Measurements from ENCODE around the gene CLEC11A.

The CLEC11A gene, protein sequence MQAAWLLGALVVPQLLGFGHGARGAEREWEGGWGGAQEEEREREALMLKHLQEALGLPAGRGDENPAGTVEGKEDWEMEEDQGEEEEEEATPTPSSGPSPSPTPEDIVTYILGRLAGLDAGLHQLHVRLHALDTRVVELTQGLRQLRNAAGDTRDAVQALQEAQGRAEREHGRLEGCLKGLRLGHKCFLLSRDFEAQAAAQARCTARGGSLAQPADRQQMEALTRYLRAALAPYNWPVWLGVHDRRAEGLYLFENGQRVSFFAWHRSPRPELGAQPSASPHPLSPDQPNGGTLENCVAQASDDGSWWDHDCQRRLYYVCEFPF

DNA sequence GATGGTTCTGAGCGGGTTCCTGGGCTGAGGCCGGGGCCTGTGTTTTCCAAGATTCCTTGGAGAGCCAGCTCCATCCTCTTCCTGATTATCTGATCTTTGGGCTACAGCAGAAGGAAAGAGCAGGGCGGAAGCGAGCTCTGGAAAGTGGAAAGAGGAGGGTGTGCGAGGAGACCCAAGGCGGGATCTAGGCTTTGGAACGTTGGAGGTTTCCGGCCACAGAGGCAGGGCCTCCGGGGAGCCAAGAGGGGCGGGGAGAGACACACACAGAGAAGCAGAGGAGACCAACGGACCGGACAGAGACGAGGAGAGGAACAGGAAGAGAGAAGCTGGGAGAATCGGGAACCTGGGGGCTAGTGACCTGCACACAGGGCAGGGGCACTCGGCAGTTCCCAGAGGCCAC lies at the start of gene CLEC11A:
Gene CLEC11A (plus strand): TSS at position 296 of the 400 bp plus-strand sequence. CDS start 162 bp downstream, outside the sequence.
- H3K4me3 ChIP-seq: peak within 1 kb of the TSS; percentile 53
- in situ Hi-C loops (cut with MboI; ENCODE audit: low sequenced_read_pairs): no loop called here
- peaks cover 10% of the 10 kb centered on the region for H3K4me1 ChIP-seq
- no peaks in the 10 kb centered on the region for H3K27me3 ChIP-seq (ENCODE audit: low read depth)
- DNase-seq (ENCODE audit: low spot score in 2 of 2): no peak
- H3K36me3 ChIP-seq (replicated peaks): no peaks in the 10 kb centered on the region
- no peaks in the 10 kb centered on the region for H3K9me3 ChIP-seq

DNA sequence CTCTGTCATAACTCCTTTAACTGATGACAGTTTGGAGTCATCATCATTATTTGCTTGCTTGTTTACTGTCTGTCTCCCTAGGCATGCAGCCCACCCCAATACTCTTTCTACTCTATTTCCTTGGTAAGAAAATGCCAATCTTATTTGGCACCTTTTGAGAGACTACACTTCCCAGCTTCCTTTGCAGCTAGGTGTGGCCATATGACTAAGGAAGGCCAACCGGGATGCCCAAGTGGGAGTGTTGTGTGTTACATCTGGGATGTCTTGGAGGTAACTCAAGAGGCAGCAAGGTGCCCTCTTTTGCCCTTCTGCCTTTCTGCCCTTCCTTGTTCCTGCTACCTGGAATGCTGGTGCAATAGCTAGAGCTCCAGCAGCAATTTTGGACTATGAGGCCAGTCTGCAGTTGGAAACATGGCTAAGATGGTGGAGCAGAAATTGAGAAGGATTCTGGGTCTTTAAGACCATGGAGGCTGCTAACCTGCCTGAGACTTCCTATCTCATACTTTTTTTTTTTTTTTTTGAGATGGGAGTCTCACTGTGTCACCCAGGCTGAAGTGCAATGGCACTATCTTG lies 46.5 kb upstream of the CLEC11A start:
- Histone ChIP-seq H3K27me3 (ENCODE audit: low read depth) (peaks cover 27% of the 10 kb centered on the region), H3K36me3 (replicated peaks) (no peaks in the 10 kb centered on the region), H3K9me3 (no peaks in the 10 kb centered on the region), H3K4me3 (no peak overlapping the region), H3K4me1 (no peaks in the 10 kb centered on the region)
- no peak for DNase-seq (ENCODE audit: low spot score in 2 of 2)
- in situ Hi-C loops (cut with MboI; ENCODE audit: low sequenced_read_pairs): no loop called here

GRCh38 chr19:50677636-50678035 lies 45.5 kb upstream of the CLEC11A start:
- in situ Hi-C loops (cut with MboI; ENCODE audit: low sequenced_read_pairs): no loop called here
- Histone ChIP-seq H3K36me3 (replicated peaks) (no peaks in the 10 kb centered on the region), H3K9me3 (no peaks in the 10 kb centered on the region), H3K27me3 (ENCODE audit: low read depth) (peaks cover 20% of the 10 kb centered on the region), H3K4me3 (no peak overlapping the region), H3K4me1 (no peaks in the 10 kb centered on the region)
- DNase-seq (ENCODE audit: low spot score in 2 of 2): no peak

DNA sequence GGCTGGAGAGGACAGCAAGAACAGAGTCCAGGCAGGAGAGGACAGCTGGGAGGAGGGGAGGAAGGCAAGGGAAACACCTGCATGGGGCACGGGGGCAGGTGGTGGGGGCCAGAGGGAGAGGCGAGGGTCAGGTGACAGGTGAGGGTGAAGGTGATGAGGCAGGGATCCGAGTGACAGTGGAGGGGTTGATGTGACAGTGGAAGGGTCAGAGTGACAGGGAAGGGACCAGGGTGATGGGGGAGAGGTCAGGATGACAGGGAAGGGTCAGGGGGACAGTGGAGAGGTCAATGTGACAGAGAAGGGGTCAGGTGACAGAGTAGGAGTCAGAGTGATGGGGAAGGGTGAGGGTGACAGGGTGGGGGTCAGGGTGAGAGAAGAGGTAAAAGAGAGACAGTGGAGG lies 44.8 kb upstream of the CLEC11A start:
- in situ Hi-C loops (cut with MboI; ENCODE audit: low sequenced_read_pairs): no loop called here
- no peak for DNase-seq (ENCODE audit: low spot score in 2 of 2)
- Histone ChIP-seq H3K4me1 (no peaks in the 10 kb centered on the region), H3K36me3 (replicated peaks) (no peaks in the 10 kb centered on the region), H3K9me3 (no peaks in the 10 kb centered on the region), H3K27me3 (ENCODE audit: low read depth) (peaks cover 16% of the 10 kb centered on the region; the same call in 1 of the 2 replicates), H3K4me3 (no peak overlapping the region)

DNA sequence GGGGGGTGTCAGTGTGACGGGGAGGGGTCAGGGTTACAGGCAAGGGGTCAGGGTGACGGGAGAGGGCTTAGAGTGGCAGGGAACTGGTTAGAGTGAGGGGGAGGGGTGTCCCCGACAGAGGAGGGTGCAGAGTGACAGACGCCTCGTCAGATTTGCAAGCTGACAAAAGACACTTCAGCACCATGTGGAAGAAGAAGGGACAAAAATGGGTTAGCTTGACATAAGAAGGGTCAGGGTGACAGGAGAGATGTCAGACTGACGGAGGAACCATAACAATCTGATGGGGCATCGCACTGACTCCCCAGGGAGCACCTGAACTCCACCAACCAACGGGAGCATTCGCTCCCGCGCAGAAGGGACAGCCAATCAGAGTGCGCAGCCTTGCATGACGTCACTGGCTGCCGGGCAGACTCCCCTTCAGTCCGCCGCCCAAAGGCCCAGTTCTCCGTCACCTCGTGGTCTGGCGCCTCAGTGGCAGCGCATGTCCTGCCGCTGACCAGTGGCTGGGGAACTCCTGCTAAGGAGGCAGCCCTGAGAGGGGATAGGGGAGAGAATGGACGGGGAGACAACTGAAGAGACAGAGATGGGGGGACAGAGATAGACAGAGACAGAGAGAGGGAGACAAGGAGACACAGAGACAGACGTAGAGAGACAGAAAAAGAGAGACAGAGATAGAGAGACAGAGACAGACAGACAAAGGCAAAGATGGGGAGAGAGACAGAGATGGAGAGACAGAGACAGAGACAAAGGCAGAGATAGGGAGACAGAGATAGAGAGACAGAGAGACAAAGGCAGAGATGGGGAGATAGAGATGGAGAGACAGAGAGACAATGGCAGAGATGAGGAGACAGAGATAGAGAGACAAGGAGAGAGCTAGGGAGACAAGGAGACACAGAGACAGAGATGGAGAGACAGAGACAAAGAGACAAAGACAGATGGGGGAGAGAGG lies 43.7 kb upstream of the CLEC11A start:
- Histone ChIP-seq H3K27me3 (ENCODE audit: low read depth) (peaks cover 24% of the 10 kb centered on the region), H3K4me1 (no peaks in the 10 kb centered on the region), H3K36me3 (replicated peaks) (no peaks in the 10 kb centered on the region), H3K9me3 (no peaks in the 10 kb centered on the region), H3K4me3 (no peak overlapping the region)
- in situ Hi-C loops (cut with MboI; ENCODE audit: low sequenced_read_pairs): no loop called here
- DNase-seq (ENCODE audit: low spot score in 2 of 2): peak; percentile 71 to 88

- Histone ChIP-seq H3K9me3 (no peaks in the 10 kb centered on the region), H3K4me3 (no peak overlapping the region), H3K27me3 (ENCODE audit: low read depth) (peaks cover 35% of the 10 kb centered on the region), H3K4me1 (no peaks in the 10 kb centered on the region), H3K36me3 (replicated peaks) (no peaks in the 10 kb centered on the region)
- no peak for DNase-seq (ENCODE audit: low spot score in 2 of 2)
- in situ Hi-C loops (cut with MboI; ENCODE audit: low sequenced_read_pairs): no loop called here
Observed at GRCh38 chr19:50686310-50687032, 36.7 kb upstream of the CLEC11A start.

GRCh38 chr19:50688766-50689165 lies 34.4 kb upstream of the CLEC11A start:
- H3K4me1 ChIP-seq: no peaks in the 10 kb centered on the region
- peaks cover 35% of the 10 kb centered on the region for H3K27me3 ChIP-seq (ENCODE audit: low read depth)
- H3K36me3 ChIP-seq (replicated peaks): no peaks in the 10 kb centered on the region
- H3K4me3 ChIP-seq: no peak overlapping the region
- H3K9me3 ChIP-seq: no peaks in the 10 kb centered on the region
- in situ Hi-C loops (cut with MboI; ENCODE audit: low sequenced_read_pairs): no loop called here
- DNase-seq (ENCODE audit: low spot score in 2 of 2): no peak

GRCh38 chr19:50690439-50690838 lies 32.7 kb upstream of the CLEC11A start:
- H3K4me1 ChIP-seq: no peaks in the 10 kb centered on the region
- no peak overlapping the region for H3K4me3 ChIP-seq
- in situ Hi-C loops (cut with MboI; ENCODE audit: low sequenced_read_pairs): no loop called here
- peaks cover 30% of the 10 kb centered on the region for H3K27me3 ChIP-seq (ENCODE audit: low read depth)
- H3K9me3 ChIP-seq: no peaks in the 10 kb centered on the region
- H3K36me3 ChIP-seq (replicated peaks): no peaks in the 10 kb centered on the region
- no peak for DNase-seq (ENCODE audit: low spot score in 2 of 2)

- Histone ChIP-seq H3K4me1 (no peaks in the 10 kb centered on the region), H3K9me3 (no peaks in the 10 kb centered on the region), H3K36me3 (replicated peaks) (no peaks in the 10 kb centered on the region), H3K4me3 (no peak overlapping the region), H3K27me3 (ENCODE audit: low read depth) (peaks cover 25% of the 10 kb centered on the region)
- in situ Hi-C loops (cut with MboI; ENCODE audit: low sequenced_read_pairs): no loop called here
- no peak for DNase-seq (ENCODE audit: low spot score in 2 of 2)
Observed at GRCh38 chr19:50693064-50693975, 29.8 kb upstream of the CLEC11A start.

DNA sequence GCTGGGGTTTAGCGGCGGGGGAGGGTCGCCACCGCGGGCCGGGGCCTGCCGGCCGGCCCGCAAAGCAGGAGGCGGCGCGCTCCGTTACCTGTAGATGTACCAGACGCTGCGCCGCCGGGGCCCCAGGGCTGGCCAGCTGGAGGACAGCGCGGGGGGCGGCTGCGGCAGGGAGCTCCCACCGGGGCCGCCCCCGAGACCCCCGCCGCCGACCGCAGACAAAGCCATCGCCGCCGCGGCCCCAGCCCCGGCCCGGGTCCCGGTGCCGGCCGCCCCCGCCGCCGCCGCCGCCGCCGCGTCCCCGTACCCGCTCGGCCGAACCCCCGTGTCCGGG lies 28.4 kb upstream of the CLEC11A start:
- H3K36me3 ChIP-seq (replicated peaks): no peaks in the 10 kb centered on the region
- no peaks in the 10 kb centered on the region for H3K4me1 ChIP-seq
- no peak for DNase-seq (ENCODE audit: low spot score in 2 of 2)
- no peaks in the 10 kb centered on the region for H3K9me3 ChIP-seq
- H3K4me3 ChIP-seq: no peak overlapping the region
- H3K27me3 ChIP-seq (ENCODE audit: low read depth): peaks cover 29% of the 10 kb centered on the region
- in situ Hi-C loops (cut with MboI; ENCODE audit: low sequenced_read_pairs): no loop called here

DNA sequence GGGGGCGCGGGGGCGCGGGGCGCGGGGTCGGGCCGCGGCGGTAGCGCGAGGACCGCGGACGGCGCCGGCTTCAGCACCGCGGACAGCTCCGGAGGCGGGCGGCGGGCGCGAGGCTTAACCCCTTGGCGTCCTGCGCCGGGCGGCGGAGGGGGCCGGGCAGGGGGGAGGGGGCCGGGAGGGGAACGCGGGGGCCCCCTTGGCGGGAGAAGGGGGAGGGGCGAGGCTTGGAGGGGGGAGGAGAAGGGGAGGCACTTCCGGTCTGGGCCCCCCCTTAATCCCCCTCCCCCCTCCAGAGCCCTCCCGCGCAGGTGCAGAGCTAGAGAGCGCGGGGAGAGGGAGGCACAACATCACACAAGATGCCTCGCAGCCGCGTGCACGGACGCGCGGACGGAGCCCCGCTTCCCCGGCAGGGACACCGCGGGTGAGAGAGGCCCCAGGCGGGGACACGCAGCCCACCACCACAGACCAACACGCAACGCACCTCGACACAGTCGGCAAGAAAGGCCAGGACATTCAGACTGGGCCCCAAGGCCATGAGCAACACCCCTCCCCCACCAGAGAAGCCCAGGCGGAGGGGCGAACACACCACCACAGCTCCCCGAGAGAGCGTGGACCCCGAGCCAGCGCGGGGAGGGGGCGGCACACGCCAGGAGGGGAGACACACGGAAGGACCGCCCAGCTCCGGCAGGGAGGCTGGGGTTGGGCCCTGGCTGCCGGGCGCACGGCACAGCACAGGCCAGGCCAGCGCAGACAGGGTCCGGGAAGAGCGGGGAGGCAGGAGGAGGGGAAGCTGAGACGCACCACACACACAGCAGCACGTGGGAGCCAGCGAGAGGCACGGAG lies 27.7 kb upstream of the CLEC11A start:
- Histone ChIP-seq H3K4me1 (no peaks in the 10 kb centered on the region), H3K36me3 (replicated peaks) (no peaks in the 10 kb centered on the region), H3K9me3 (no peaks in the 10 kb centered on the region), H3K27me3 (ENCODE audit: low read depth) (peaks cover 25% of the 10 kb centered on the region), H3K4me3 (no peak overlapping the region)
- peak in 1 of 2 experiments; percentile 57 for DNase-seq (ENCODE audit: low spot score in 2 of 2)
- in situ Hi-C loops (cut with MboI; ENCODE audit: low sequenced_read_pairs): no loop called here

GRCh38 chr19:50696094-50696483 lies 27.1 kb upstream of the CLEC11A start:
- Histone ChIP-seq H3K9me3 (no peaks in the 10 kb centered on the region), H3K36me3 (replicated peaks) (no peaks in the 10 kb centered on the region), H3K4me3 (no peak overlapping the region), H3K27me3 (ENCODE audit: low read depth) (peaks cover 30% of the 10 kb centered on the region), H3K4me1 (no peaks in the 10 kb centered on the region)
- in situ Hi-C loops (cut with MboI; ENCODE audit: low sequenced_read_pairs): no loop called here
- no peak for DNase-seq (ENCODE audit: low spot score in 2 of 2)
